NCI-H226 (cell line): ENCODE data around the gene PMPCA.
"Not testable (repeated sequence)": the region's sequence is repeated elsewhere in the genome, so short reads cannot be mapped to it uniquely, and the experiment has no call there.

ENCODE experiments used
- DNase-seq: peaks from one replicate; pipeline ENCODE4 v3.0.0-alpha.2; 2015

Gene PMPCA

GRCh38 chr9:136395345-136396218, 14.9 kb upstream of the PMPCA start:
- no peak for DNase-seq

GRCh38 chr9:136396219-136396515, 14.3 kb upstream of the PMPCA start:
- no peak for DNase-seq

- no peak for DNase-seq
These were observed 12.8 kb upstream of the PMPCA start for GRCh38 chr9:136397643-136398042.

GRCh38 chr9:136398286-136398685, 12.2 kb upstream of the PMPCA start:
- no peak for DNase-seq

- no peak for DNase-seq
These were observed 11.1 kb upstream of the PMPCA start for GRCh38 chr9:136399176-136400037.

- DNase-seq: peak; percentile 79
These were observed 10.2 kb upstream of the PMPCA start, which contains the start of gene SNAPC4 for GRCh38 chr9:136400038-136400834. Gene SNAPC4 (minus strand): TSS chr9:136400170. CDS start chr9:136398428, 1,742 bp downstream.

- DNase-seq: no peak
These were observed 9.1 kb upstream of the PMPCA start for GRCh38 chr9:136401173-136401922.

GRCh38 chr9:136402067-136402466, 8.4 kb upstream of the PMPCA start:
- DNase-seq: no peak

GRCh38 chr9:136403538-136403914, 6.9 kb upstream of the PMPCA start:
- DNase-seq: no peak

GRCh38 chr9:136403915-136404800, 6.3 kb upstream of the PMPCA start:
- no peak for DNase-seq

GRCh38 chr9:136404801-136405136, 5.7 kb upstream of the PMPCA start:
- no peak for DNase-seq

GRCh38 chr9:136405481-136405880, 5.0 kb upstream of the PMPCA start:
- DNase-seq: no peak

- DNase-seq: not testable (repeated sequence)
These were observed 4.6 kb upstream of the PMPCA start for GRCh38 chr9:136405904-136406303.

- DNase-seq: not testable (repeated sequence)
These were observed 3.4 kb upstream of the PMPCA start for GRCh38 chr9:136407061-136407460.

GRCh38 chr9:136407911-136408310, 2.5 kb upstream of the PMPCA start:
- no peak for DNase-seq

GRCh38 chr9:136409557-136410455, 652 bp upstream of the PMPCA start:
- no peak for DNase-seq

- DNase-seq: no peak
These were observed 920 bp downstream of the PMPCA start for GRCh38 chr9:136411378-136411777.

GRCh38 chr9:136412962-136413361, 2.5 kb downstream of the PMPCA start:
- DNase-seq: no peak

GRCh38 chr9:136416427-136416826, 6.0 kb downstream of the PMPCA start:
- no peak for DNase-seq

GRCh38 chr9:136416914-136417313, 6.5 kb downstream of the PMPCA start:
- no peak for DNase-seq
